GM23338 (cell line): Measurements from ENCODE around the gene HOXA1. TPM values are rescaled to one million over a fixed set of nuclear protein-coding genes. Genes with fewer than 3 reads are reported as not detected.

Experiments
- ATAC-seq: fragments of 200-7000 bp; cut with Tn5 transposase; 3 replicates; pipeline ENCODE4 v1.9.1; 2020
- DNase-seq: peaks from one replicate; pipeline ENCODE4 v3.0.0-alpha.2; 2015; ENCODE audit warnings: low spot score
- H2AFZ ChIP-seq: fragments of 200-600 bp; sonication (generic); 2 replicates; pipeline ENCODE4 v1.8.0; 2016; ENCODE audit warnings: antibody characterized with exemption, mild to moderate bottlenecking, moderate library complexity
- H3F3A ChIP-seq: fragments of 200-600 bp; sonication (generic); replicated peaks from 2 replicates; pipeline ENCODE4 v1.8.0; 2017; ENCODE audit warnings: antibody characterized with exemption, mixed run types, low read depth
- H3K27ac ChIP-seq: fragments of 200-600 bp; sonication (generic); 2 replicates; pipeline ENCODE4 v1.6.1; 2016; ENCODE audit warnings: low read depth
- H3K27me3 ChIP-seq: fragments of 200-600 bp; sonication (generic); 2 replicates; pipeline ENCODE4 v1.8.0; 2016; ENCODE audit warnings: mild to moderate bottlenecking, mixed run types, moderate library complexity; ENCODE audit not compliant: insufficient read depth
- H3K36me3 ChIP-seq: fragments of 200-600 bp; sonication (generic); 2 replicates; pipeline ENCODE4 v1.8.0; 2016; ENCODE audit warnings: mild to moderate bottlenecking; ENCODE audit not compliant: insufficient read depth
- H3K4me1 ChIP-seq: fragments of 200-600 bp; sonication (generic); 2 replicates; pipeline ENCODE4 v1.8.0; 2016; ENCODE audit warnings: mild to moderate bottlenecking, moderate library complexity; ENCODE audit not compliant: insufficient read depth
- H3K4me2 ChIP-seq: fragments of 200-600 bp; sonication (generic); 2 replicates; pipeline ENCODE4 v1.7.1; 2017; ENCODE audit warnings: mixed run types
- H3K4me3 ChIP-seq: fragments of 200-600 bp; sonication (generic); 2 replicates; pipeline ENCODE4 v1.6.1; 2016; ENCODE audit warnings: mixed run types
- H3K79me2 ChIP-seq: fragments of 200-600 bp; sonication (generic); replicated peaks from 2 replicates; pipeline ENCODE4 v1.8.0; 2017; ENCODE audit warnings: mild to moderate bottlenecking; ENCODE audit not compliant: insufficient read depth
- H3K9me2 ChIP-seq: fragments of 200-600 bp; sonication (generic); 2 replicates; pipeline ENCODE4 v1.8.0; 2017; ENCODE audit not compliant: insufficient read depth
- H4K20me1 ChIP-seq: fragments of 200-600 bp; sonication (generic); replicated peaks from 2 replicates; pipeline ENCODE4 v1.8.0; 2017; ENCODE audit warnings: mild to moderate bottlenecking; ENCODE audit not compliant: insufficient read depth
- H3K27ac Mint-ChIP-seq: 2 replicates; pipeline ENCODE4 v1.8.0; 2020; ENCODE audit warnings: inconsistent platforms, mild to moderate bottlenecking, moderate library complexity, mixed read lengths
- H3K27me3 Mint-ChIP-seq: 3 replicates; pipeline ENCODE4 v1.8.0; 2022; ENCODE audit warnings: low read depth, mild to moderate bottlenecking, moderate library complexity, mixed read lengths, inconsistent platforms; ENCODE audit not compliant: insufficient read depth, poor library complexity
- H3K36me3 Mint-ChIP-seq: 3 replicates; pipeline ENCODE4 v1.8.0; 2021; ENCODE audit warnings: low read depth, mild to moderate bottlenecking, inconsistent platforms, moderate library complexity, mixed read lengths
- H3K4me1 Mint-ChIP-seq: 3 replicates; pipeline ENCODE4 v1.8.0; 2020; ENCODE audit warnings: mild to moderate bottlenecking, inconsistent platforms, mixed read lengths
- H3K4me3 Mint-ChIP-seq: 3 replicates; pipeline ENCODE4 v1.8.0; 2021; ENCODE audit warnings: moderate library complexity, mild to moderate bottlenecking, inconsistent platforms, mixed read lengths
- H3K9me3 Mint-ChIP-seq: 3 replicates; pipeline ENCODE4 v1.8.0; 2020; ENCODE audit warnings: moderate library complexity, mild to moderate bottlenecking, inconsistent platforms, mixed read lengths
- CTCF ChIP-seq, 2 experiments: fragments of 200-600 bp in 1 of 2; sonication (generic) in 1 of 2; conservative IDR thresholded peaks; 2 replicates each; pipeline versions ENCODE4 v1.5.1 to v1.6.1; 2016 to 2017; ENCODE audit warnings: antibody characterized with exemption in 2 of 2, low read depth in 2 of 2, mild to moderate bottlenecking in 2 of 2, moderate library complexity in 1 of 2
- ETS1 ChIP-seq: IDR thresholded peaks from 2 replicates; pipeline ENCODE4 v1.6.1; 2016; ENCODE audit warnings: antibody characterized with exemption
- EZH2 ChIP-seq: fragments of 200-600 bp; sonication (generic); IDR thresholded peaks from one replicate; pipeline ENCODE4 v1.8.0; 2017; ENCODE audit warnings: antibody characterized with exemption, mild to moderate bottlenecking, low read depth; ENCODE audit not compliant: unreplicated experiment
- EZH2phosphoT487 ChIP-seq: fragments of 200-600 bp; sonication (generic); IDR thresholded peaks from one replicate; pipeline ENCODE4 v1.8.1; 2018; ENCODE audit warnings: antibody characterized with exemption; ENCODE audit not compliant: unreplicated experiment
- JUNB ChIP-seq: IDR thresholded peaks from one replicate; pipeline ENCODE4 v1.6.1; 2016; ENCODE audit warnings: antibody characterized with exemption; ENCODE audit not compliant: unreplicated experiment
- NANOG ChIP-seq: IDR thresholded peaks from 2 replicates; pipeline ENCODE4 v1.6.1; 2016; ENCODE audit warnings: antibody characterized with exemption, borderline replicate concordance
- POLR2AphosphoS5 ChIP-seq: IDR thresholded peaks from 2 replicates; pipeline ENCODE4 v1.6.1; 2016; ENCODE audit warnings: antibody characterized with exemption, low read depth
- REST ChIP-seq: IDR thresholded peaks from one replicate; pipeline ENCODE4 v1.6.1; 2018; ENCODE audit warnings: antibody characterized with exemption; ENCODE audit not compliant: unreplicated experiment
- STAT1 ChIP-seq: IDR thresholded peaks from one replicate; pipeline ENCODE4 v1.6.1; 2016; ENCODE audit warnings: antibody characterized with exemption; ENCODE audit not compliant: unreplicated experiment
- ZNF114 ChIP-seq: fragments of 250-450 bp; sonication (Bioruptor Pico); IDR thresholded peaks from 2 replicates; pipeline ENCODE4 v1.5.0; 2020; ENCODE audit warnings: mild to moderate bottlenecking, moderate library complexity
- polyA plus RNA-seq: library from polyadenylated mRNA; unstranded; fragments of >200 nt; fragmentation: Nextera tagmentation; extraction: Ambion mirVana; gene quantifications from 2 replicates; pipeline ENCODE4 v1.2.1, GENCODE V29; 2016
- total RNA-seq: library from RNA; depleted of rRNA; stranded (reverse); fragments of >200 nt; shearing (Covaris generic); gene quantifications from 2 replicates; pipeline ENCODE4 v1.2.3, GENCODE V29; 2014

Gene HOXA1
- total and polyA plus RNA-seq, 2 experiments from 2014 or later: not detected

GRCh38 chr7:27053153-27053552 is 42.6 kb downstream of the HOXA1 start:
- peak overlapping the region; percentile 94 for H2AFZ ChIP-seq

GRCh38 chr7:27051451-27051850 is 44.3 kb downstream of the HOXA1 start:
- no peaks in the 10 kb centered on the region for H3K79me2 ChIP-seq
- Mint-ChIP-seq H3K27me3 (peaks cover 4% of the 10 kb centered on the region), H3K36me3 (peaks cover 1% of the 10 kb centered on the region; the same call in 1 of the 3 replicates), H3K4me3 (no peak overlapping the region), H3K4me1 (peaks cover 8% of the 10 kb centered on the region; the same call in 2 of the 3 replicates), H3K27ac (no peak overlapping the region), H3K9me3 (peaks cover 3% of the 10 kb centered on the region; the same call in 2 of the 3 replicates)
- no peak for TF ChIP-seq JUNB
- TF ChIP-seq STAT1: no peak
- TF ChIP-seq REST: no peak
- TF ChIP-seq NANOG: no peak
- no peak for TF ChIP-seq ETS1
- TF ChIP-seq EZH2phosphoT487: no peak
- no peak for TF ChIP-seq POLR2AphosphoS5
- TF ChIP-seq EZH2: no peak
- no peak for TF ChIP-seq CTCF (conservative IDR thresholded peaks at IDR 0.05; ENCODE audit: low read depth in 2 of 2)
- no peak overlapping the region for H3K4me2 ChIP-seq
- no peak overlapping the region for H3K27ac ChIP-seq
- H4K20me1 ChIP-seq: no peaks in the 10 kb centered on the region
- DNase-seq: no peak
- H3K4me3 ChIP-seq: no peak overlapping the region
- no peaks in the 10 kb centered on the region for H3K9me2 ChIP-seq
- no peak overlapping the region for H2AFZ ChIP-seq
- peaks cover 5% of the 10 kb centered on the region; the same call in 1 of the 2 replicates for H3K4me1 ChIP-seq
- ATAC-seq: no peak
- no peaks in the 10 kb centered on the region for H3K27me3 ChIP-seq
- no peaks in the 10 kb centered on the region for H3F3A ChIP-seq
- no peaks in the 10 kb centered on the region for H3K36me3 ChIP-seq

More at GRCh38 chr7:27053153-27053552, 42.6 kb downstream of the HOXA1 start:
- Histone ChIP-seq H3K4me1 (peaks cover 5% of the 10 kb centered on the region; the same call in 1 of the 2 replicates), H3K9me2 (no peaks in the 10 kb centered on the region), H3K27ac (no peak overlapping the region), H4K20me1 (no peaks in the 10 kb centered on the region), H3K27me3 (no peaks in the 10 kb centered on the region), H3K4me2 (no peak overlapping the region), H3K36me3 (no peaks in the 10 kb centered on the region), H3K4me3 (no peak overlapping the region), H3K79me2 (no peaks in the 10 kb centered on the region), H3F3A (no peaks in the 10 kb centered on the region)
- no peaks in the 10 kb centered on the region for H3K36me3 Mint-ChIP-seq
- ATAC-seq (peak; percentile 89), DNase-seq (peak; percentile 41)
- no peaks in the 10 kb centered on the region for H3K9me3 Mint-ChIP-seq
- H3K4me1 Mint-ChIP-seq: peaks cover 8% of the 10 kb centered on the region; the same call in 2 of the 3 replicates
- H3K4me3 Mint-ChIP-seq: no peak overlapping the region
- no peak overlapping the region for H3K27ac Mint-ChIP-seq
- TF ChIP-seq POLR2AphosphoS5: no peak
- TF ChIP-seq ZNF114 (CRISPR knock-in tag): no peak
- H3K27me3 Mint-ChIP-seq: peaks cover 4% of the 10 kb centered on the region
